ENCODE measurements around the gene CHSY1. TPM values are rescaled to one million over a fixed set of nuclear protein-coding genes. Genes with fewer than 3 reads are reported as not detected.

The CHSY1 gene
- total RNA-seq, 4 donors from 2014 or later: 23.7 to 32.8 (median 29.9) TPM

DNA sequence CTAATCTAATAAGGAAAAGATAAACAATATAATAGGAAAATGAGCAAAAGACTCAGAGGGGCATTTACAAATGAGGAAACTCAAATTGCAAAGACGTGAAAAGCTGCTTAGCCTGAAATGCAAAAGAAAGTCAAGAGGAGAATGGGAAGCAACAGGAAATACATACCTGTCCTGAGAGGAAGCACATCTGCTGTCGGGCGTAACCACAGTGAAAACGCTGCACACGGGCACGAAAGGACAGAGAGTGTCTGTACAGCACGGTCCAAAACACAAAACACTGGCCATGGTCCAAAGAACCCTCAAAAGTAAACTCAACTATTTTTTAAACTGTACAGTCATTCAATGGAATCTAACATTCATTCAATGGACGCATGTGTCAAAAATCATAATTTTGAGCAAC lies 100.6 kb downstream of the CHSY1 start:
- WGBS, 2 donors: 65 to 68% methylated on average over 8 of the region's 8 CpGs
- DNase-seq (ENCODE audit: low spot score in 2 of 2): no peak
- intact Hi-C loops (cut with DNase I; ENCODE audit: low total_unique reads): no loop called here
- H3K4me3 ChIP-seq (ENCODE audit: low read depth, poor library complexity, severe bottlenecking): no peak overlapping the region
- TF ChIP-seq POLR2A (IDR thresholded peaks at IDR 0.05): no peak
- TF ChIP-seq, protein P1, sequence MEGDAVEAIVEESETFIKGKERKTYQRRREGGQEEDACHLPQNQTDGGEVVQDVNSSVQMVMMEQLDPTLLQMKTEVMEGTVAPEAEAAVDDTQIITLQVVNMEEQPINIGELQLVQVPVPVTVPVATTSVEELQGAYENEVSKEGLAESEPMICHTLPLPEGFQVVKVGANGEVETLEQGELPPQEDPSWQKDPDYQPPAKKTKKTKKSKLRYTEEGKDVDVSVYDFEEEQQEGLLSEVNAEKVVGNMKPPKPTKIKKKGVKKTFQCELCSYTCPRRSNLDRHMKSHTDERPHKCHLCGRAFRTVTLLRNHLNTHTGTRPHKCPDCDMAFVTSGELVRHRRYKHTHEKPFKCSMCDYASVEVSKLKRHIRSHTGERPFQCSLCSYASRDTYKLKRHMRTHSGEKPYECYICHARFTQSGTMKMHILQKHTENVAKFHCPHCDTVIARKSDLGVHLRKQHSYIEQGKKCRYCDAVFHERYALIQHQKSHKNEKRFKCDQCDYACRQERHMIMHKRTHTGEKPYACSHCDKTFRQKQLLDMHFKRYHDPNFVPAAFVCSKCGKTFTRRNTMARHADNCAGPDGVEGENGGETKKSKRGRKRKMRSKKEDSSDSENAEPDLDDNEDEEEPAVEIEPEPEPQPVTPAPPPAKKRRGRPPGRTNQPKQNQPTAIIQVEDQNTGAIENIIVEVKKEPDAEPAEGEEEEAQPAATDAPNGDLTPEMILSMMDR (IDR thresholded peaks at IDR 0.05): no peak

- no peak for TF ChIP-seq POLR2A (IDR thresholded peaks at IDR 0.05)
- TF ChIP-seq, protein P1 (IDR thresholded peaks at IDR 0.05): no peak
- intact Hi-C loops (cut with DNase I; ENCODE audit: low total_unique reads): no loop called here
- WGBS, 2 donors: 89 to 92% methylated on average over 7 of the region's 7 CpGs
- no peak overlapping the region for H3K4me3 ChIP-seq (ENCODE audit: low read depth, poor library complexity, severe bottlenecking)
- DNase-seq (ENCODE audit: low spot score in 2 of 2): no peak
Measured at GRCh38 chr15:101150723-101151040, 101.2 kb downstream of the CHSY1 start.

DNA sequence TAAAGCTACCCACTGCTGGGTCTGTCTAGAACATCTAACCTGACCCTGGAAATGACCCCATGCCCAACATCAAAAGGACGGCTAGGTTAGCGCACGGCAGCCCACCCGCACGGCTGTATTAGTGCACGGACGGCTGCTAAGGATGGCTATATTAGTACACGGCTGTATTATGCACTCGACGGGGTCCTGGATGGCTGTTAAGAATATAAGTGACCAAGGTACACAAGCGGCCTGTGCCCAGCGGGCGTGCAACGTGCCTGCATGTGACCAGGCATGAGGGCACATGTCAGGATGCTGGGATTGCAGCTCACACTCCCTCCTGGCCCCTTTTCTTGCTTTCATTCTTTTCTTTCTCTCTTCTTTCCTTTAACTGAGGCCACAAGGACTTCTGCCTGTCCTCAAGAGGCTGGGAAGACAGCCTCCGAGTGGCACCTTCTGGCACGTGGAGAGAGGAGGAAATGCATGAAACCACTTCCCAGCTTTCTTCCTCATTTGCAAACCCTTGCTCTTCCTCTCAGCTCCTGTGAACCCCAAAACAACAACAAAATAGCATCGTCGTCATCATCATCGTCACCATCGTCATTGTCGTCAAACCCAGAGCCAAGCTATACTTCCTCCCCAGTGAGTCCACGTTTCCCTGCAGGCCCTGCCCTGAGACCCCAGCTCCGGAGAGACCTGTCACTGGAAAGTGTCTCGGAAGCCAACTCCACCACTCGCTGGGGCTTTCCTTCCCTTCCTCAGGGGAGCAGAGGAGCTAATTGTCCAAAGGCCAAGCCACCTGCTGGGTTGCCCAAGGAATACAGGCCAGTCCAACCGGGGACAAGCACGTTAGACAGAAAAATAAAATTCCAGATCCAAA lies 101.8 kb downstream of the CHSY1 start:
- WGBS, 2 donors: 85 to 87% methylated on average over 27 of the region's 27 CpGs
- no peak overlapping the region for H3K4me3 ChIP-seq (ENCODE audit: low read depth, poor library complexity, severe bottlenecking)
- DNase-seq (ENCODE audit: low spot score in 2 of 2): no peak
- intact Hi-C loops (cut with DNase I; ENCODE audit: low total_unique reads): no loop called here
- TF ChIP-seq POLR2A (IDR thresholded peaks at IDR 0.05): no peak
- TF ChIP-seq, protein P1 (IDR thresholded peaks at IDR 0.05): no peak

GRCh38 chr15:101148881-101149664 lies 102.8 kb downstream of the CHSY1 start:
- WGBS, 2 donors: 88 to 90% methylated on average over 11 to 13 of the region's 13 CpGs
- no peak for TF ChIP-seq POLR2A (IDR thresholded peaks at IDR 0.05)
- TF ChIP-seq, protein P1 (IDR thresholded peaks at IDR 0.05): no peak
- intact Hi-C loops (cut with DNase I; ENCODE audit: low total_unique reads): no loop called here
- no peak for DNase-seq (ENCODE audit: low spot score in 2 of 2)
- no peak overlapping the region for H3K4me3 ChIP-seq (ENCODE audit: low read depth, poor library complexity, severe bottlenecking)

- DNase-seq (ENCODE audit: low spot score in 2 of 2): no peak
Measured at GRCh38 chr15:101148166-101148880, 103.5 kb downstream of the CHSY1 start.

More at GRCh38 chr15:101148166-101148880, 103.5 kb downstream of the CHSY1 start:
- no peak overlapping the region for H3K4me3 ChIP-seq (ENCODE audit: low read depth, poor library complexity, severe bottlenecking)
- TF ChIP-seq, protein P1 (IDR thresholded peaks at IDR 0.05): no peak
- no peak for TF ChIP-seq POLR2A (IDR thresholded peaks at IDR 0.05)
- WGBS, 2 donors: 78 to 87% methylated on average over 12 to 17 of the region's 17 CpGs
- intact Hi-C loops (cut with DNase I; ENCODE audit: low total_unique reads): no loop called here
